GM12875 (cell line): ENCODE results near the gene SSBP2.
"Not testable (repeated sequence)": the region's sequence is repeated elsewhere in the genome, so short reads cannot be mapped to it uniquely, and the experiment has no call there.

Source experiments
- H3K4me3 ChIP-seq: one replicate; pipeline ENCODE4 v1.5.1; 2011; ENCODE audit warnings: low read depth, low read length, control low read depth
- TF ChIP-seq, protein P1 (sequence below): IDR thresholded peaks from 2 replicates; pipeline ENCODE4 v1.5.1; 2011; ENCODE audit warnings: low read depth, mild to moderate bottlenecking, control low read depth, inconsistent platforms, low read length, moderate library complexity, borderline replicate concordance; ENCODE audit not compliant: insufficient read depth

SSBP2 gene

GRCh38 chr5:81717226-81717625, 33.7 kb downstream of the SSBP2 start:
- H3K4me3 ChIP-seq: no peak overlapping the region
- TF ChIP-seq, protein P1, sequence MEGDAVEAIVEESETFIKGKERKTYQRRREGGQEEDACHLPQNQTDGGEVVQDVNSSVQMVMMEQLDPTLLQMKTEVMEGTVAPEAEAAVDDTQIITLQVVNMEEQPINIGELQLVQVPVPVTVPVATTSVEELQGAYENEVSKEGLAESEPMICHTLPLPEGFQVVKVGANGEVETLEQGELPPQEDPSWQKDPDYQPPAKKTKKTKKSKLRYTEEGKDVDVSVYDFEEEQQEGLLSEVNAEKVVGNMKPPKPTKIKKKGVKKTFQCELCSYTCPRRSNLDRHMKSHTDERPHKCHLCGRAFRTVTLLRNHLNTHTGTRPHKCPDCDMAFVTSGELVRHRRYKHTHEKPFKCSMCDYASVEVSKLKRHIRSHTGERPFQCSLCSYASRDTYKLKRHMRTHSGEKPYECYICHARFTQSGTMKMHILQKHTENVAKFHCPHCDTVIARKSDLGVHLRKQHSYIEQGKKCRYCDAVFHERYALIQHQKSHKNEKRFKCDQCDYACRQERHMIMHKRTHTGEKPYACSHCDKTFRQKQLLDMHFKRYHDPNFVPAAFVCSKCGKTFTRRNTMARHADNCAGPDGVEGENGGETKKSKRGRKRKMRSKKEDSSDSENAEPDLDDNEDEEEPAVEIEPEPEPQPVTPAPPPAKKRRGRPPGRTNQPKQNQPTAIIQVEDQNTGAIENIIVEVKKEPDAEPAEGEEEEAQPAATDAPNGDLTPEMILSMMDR: no peak

DNA sequence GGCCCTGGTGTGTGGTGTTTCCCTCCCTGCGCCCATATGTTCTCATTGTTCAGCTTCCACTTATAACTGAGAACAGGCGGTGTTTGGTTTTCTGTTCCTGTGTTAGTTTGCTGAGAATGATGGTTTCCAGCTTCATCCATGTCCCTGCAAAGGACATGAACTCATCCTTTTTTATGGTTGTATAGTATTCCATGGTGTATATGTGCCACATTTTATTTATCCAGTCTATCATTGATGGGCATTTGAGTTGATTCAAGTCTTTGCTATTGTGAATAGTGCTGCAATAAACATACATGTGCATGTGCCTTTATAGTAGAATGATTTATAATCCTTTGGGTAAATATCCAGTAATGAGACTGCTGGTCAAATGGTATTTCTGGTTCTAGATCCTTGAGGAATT, 36.8 kb downstream of the SSBP2 start:
- not testable (repeated sequence) for H3K4me3 ChIP-seq

- H3K4me3 ChIP-seq: no peak overlapping the region
- TF ChIP-seq, protein P1: no peak
Observed at GRCh38 chr5:81708889-81709288, 42.0 kb downstream of the SSBP2 start.

- H3K4me3 ChIP-seq: no peak overlapping the region
- TF ChIP-seq, protein P1: no peak
Observed at GRCh38 chr5:81703840-81704239, 47.1 kb downstream of the SSBP2 start.

- TF ChIP-seq, protein P1: no peak
- no peak overlapping the region for H3K4me3 ChIP-seq
Observed at GRCh38 chr5:81700166-81700565, 50.7 kb downstream of the SSBP2 start.

DNA sequence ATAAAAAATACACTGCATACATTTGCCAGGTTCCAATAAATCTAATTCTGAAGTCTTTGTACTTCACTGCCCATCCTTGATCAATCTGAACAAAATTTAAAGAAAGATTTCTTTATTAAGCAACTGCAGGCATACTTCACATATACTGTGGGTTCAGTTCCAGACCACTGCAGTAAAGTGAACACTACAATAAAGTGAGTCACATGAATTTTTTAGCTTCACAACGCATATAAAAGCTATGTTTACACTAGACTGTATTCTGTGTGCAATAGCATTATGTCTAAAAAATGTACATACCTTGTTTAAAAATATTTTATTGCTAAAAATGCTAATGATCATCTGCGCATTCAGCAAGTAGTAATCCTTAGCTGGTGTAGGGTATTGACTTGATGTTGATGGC, 52.1 kb downstream of the SSBP2 start:
- TF ChIP-seq, protein P1: no peak
- H3K4me3 ChIP-seq: no peak overlapping the region

GRCh38 chr5:81696418-81697397, 54.2 kb downstream of the SSBP2 start:
- TF ChIP-seq, protein P1: no peak
- no peak overlapping the region for H3K4me3 ChIP-seq
